Stimulated activated naive CD8-positive, alpha-beta T cell treated with anti-CD3 and anti-CD28 coated beads, Interleukin-15, Interleukin-2, amounts not matched to agents 100 ng/mL and 50 ng/mL, for 24 hours (primary cell): ENCODE results near the gene FRMD1.

Source experiments
- H3K27ac Mint-ChIP-seq: one replicate; pipeline ENCODE4 v1.8.0; 2021; ENCODE audit warnings: mild to moderate bottlenecking, mixed read lengths
- H3K27me3 Mint-ChIP-seq: one replicate; pipeline ENCODE4 v1.8.0; 2021; ENCODE audit warnings: mixed read lengths
- H3K36me3 Mint-ChIP-seq: one replicate; pipeline ENCODE4 v1.8.0; 2021; ENCODE audit warnings: low read depth, mixed read lengths
- H3K4me1 Mint-ChIP-seq: one replicate; pipeline ENCODE4 v1.8.0; 2021; ENCODE audit warnings: low read depth, mixed read lengths
- H3K4me3 Mint-ChIP-seq: one replicate; pipeline ENCODE4 v1.8.0; 2021; ENCODE audit warnings: mild to moderate bottlenecking, mixed read lengths
- H3K9me3 Mint-ChIP-seq: one replicate; pipeline ENCODE4 v1.8.0; 2021; ENCODE audit warnings: mixed read lengths

Gene FRMD1

GRCh38 chr6:168030218-168030746 lies 48.7 kb downstream of the FRMD1 start:
- H3K4me1 Mint-ChIP-seq: no peaks in the 10 kb centered on the region

DNA sequence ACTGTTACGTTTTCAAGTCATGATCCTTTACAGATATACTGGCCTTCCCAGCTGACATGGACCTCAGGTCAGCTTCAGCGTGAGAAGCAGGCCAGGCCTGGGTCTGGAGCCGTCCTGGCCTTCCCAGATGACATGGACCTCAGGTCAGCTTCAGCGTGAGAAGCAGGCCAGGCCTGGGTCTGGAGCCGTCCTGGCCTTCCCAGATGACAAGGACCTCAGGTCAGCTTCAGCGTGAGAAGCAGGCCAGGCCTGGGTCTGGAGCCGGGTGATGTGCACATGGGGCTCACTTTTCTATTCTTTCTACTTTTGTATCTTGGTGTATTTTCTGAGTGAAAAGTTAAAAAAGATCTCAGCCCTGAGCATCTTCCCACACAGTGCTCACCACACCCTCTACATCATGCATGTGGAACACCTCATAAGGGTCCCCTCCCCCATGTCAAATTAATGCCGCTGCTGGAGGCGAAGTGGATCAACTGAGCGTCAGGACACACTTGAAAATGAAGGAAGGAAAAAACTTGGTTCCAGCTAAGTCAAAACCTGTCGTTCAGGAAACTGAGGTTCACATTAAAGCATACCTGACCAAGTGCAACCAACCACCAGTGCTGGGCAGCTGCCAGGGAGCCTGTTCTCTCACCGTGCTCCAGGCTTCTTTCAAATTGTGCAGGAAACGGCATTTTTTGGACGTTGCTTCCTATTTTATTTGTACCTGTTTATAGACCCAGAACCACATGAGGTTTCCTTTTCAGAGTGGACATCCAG lies 49.4 kb downstream of the FRMD1 start:
- Mint-ChIP-seq H3K27me3 (peaks cover 24% of the 10 kb centered on the region), H3K4me3 (no peak overlapping the region), H3K9me3 (no peaks in the 10 kb centered on the region), H3K4me1 (no peaks in the 10 kb centered on the region), H3K27ac (no peak overlapping the region), H3K36me3 (no peaks in the 10 kb centered on the region)

More at GRCh38 chr6:168030218-168030746, 48.7 kb downstream of the FRMD1 start:
- no peak overlapping the region for H3K4me3 Mint-ChIP-seq
- H3K27me3 Mint-ChIP-seq: peaks cover 30% of the 10 kb centered on the region
- no peaks in the 10 kb centered on the region for H3K36me3 Mint-ChIP-seq
- H3K9me3 Mint-ChIP-seq: no peaks in the 10 kb centered on the region
- H3K27ac Mint-ChIP-seq: no peak overlapping the region

DNA sequence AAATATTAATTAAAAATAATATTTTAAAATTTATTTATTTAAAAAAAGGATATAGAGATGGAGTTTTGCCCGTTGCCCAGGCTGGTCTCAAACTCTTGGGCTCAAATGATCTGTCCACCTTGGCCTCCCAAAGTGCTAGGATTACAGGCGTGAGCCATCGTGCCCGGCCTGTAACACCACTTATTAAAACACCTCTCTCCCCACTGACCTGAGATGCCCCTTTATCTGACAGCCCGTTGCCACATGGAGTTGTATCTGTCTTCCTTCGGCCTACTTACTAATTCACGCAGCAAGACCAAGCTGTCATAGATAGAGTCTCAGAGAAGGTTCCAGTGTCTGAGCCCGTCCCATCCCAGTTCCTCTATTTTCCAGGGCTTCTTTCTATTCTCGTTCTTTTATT lies 50.8 kb downstream of the FRMD1 start:
- H3K4me3 Mint-ChIP-seq: no peak overlapping the region
- peaks cover 14% of the 10 kb centered on the region for H3K27me3 Mint-ChIP-seq
- H3K4me1 Mint-ChIP-seq: no peaks in the 10 kb centered on the region

GRCh38 chr6:168027521-168027920 lies 51.5 kb downstream of the FRMD1 start:
- Mint-ChIP-seq H3K9me3 (no peaks in the 10 kb centered on the region), H3K27ac (no peak overlapping the region), H3K4me1 (no peaks in the 10 kb centered on the region), H3K4me3 (no peak overlapping the region), H3K27me3 (peaks cover 14% of the 10 kb centered on the region), H3K36me3 (no peaks in the 10 kb centered on the region)

More for the DNA sequence above, 50.8 kb downstream of the FRMD1 start:
- Mint-ChIP-seq H3K27ac (no peak overlapping the region), H3K36me3 (no peaks in the 10 kb centered on the region), H3K9me3 (no peaks in the 10 kb centered on the region)

GRCh38 chr6:168026925-168027324 lies 52.1 kb downstream of the FRMD1 start:
- Mint-ChIP-seq H3K4me1 (no peaks in the 10 kb centered on the region), H3K9me3 (no peaks in the 10 kb centered on the region), H3K27me3 (peaks cover 14% of the 10 kb centered on the region), H3K4me3 (no peak overlapping the region), H3K27ac (no peak overlapping the region), H3K36me3 (no peaks in the 10 kb centered on the region)

DNA sequence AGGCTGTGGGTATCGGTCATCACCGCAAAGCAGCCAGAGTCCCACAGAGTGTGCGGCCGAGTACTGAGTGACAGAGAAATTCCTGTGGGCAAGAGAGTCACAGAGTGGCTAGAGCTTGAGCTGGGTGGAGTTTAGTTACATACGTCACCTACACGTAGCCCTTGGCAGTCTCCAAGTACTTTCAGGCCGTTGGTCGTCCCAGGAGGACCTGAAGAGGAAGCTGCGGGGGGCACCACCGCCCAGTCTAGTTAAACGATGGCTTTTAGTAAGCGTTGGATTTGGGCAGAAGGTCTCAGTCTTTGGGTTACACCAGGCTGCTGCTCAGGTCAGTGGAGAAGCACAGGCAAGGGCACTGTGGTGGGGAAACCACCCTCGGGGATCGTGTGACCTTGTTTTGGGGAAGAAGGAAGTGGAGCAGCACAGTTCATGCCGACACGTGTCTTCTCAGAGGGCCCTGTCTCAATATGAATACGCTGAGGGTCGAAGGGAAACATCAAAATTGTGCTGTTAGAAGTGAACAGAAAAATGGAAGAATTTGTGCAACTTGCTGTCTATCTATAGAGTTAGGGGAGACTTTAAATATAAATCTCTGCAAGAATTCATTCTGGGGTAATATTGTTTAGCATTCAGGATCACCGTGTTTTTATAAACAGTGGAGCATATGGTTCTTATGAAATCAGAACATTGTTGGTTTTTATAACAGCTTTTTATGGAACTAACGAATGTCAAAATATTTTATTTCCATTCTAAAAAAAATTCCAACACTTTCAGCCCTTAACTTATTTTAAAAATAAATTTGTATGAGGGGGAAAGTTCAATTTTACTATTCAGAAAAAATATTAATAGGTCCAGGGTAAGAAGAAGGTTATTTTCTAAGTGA lies 52.9 kb downstream of the FRMD1 start:
- no peaks in the 10 kb centered on the region for H3K9me3 Mint-ChIP-seq

DNA sequence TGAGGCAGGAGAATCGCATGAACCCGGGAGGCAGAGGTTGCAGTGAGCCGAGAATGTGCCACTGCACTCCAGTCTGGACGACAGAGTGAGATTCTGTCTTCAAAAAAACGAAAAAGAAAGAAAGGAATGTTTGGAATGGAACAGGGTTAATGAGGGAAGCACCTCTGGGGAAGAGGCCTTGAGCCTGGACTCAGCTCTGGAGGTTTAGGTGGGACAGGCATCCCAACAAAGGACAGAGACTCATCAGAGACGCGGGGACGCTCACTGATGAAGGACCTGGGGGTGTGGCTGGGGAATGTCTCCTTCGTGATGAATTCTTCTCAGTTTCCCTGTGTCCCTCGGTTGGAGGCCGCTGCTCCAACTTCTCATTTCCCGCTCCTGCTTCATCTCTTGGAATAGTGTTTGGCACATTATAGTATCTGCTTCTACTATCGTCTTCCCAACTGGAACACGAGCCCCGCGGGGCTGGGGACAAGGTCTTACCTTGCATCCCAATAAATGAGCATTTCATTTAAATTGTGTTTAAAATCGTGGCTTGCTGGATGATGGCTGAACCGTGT lies 54.0 kb downstream of the FRMD1 start:
- H3K27ac Mint-ChIP-seq: no peak overlapping the region
- no peak overlapping the region for H3K4me3 Mint-ChIP-seq
- H3K27me3 Mint-ChIP-seq: peaks cover 8% of the 10 kb centered on the region
- H3K36me3 Mint-ChIP-seq: no peaks in the 10 kb centered on the region
- peaks cover 2% of the 10 kb centered on the region for H3K9me3 Mint-ChIP-seq
- no peaks in the 10 kb centered on the region for H3K4me1 Mint-ChIP-seq

More for the DNA sequence above, 52.9 kb downstream of the FRMD1 start:
- Mint-ChIP-seq H3K36me3 (no peaks in the 10 kb centered on the region), H3K27me3 (peaks cover 8% of the 10 kb centered on the region), H3K4me3 (no peak overlapping the region), H3K27ac (no peak overlapping the region), H3K4me1 (no peaks in the 10 kb centered on the region)

DNA sequence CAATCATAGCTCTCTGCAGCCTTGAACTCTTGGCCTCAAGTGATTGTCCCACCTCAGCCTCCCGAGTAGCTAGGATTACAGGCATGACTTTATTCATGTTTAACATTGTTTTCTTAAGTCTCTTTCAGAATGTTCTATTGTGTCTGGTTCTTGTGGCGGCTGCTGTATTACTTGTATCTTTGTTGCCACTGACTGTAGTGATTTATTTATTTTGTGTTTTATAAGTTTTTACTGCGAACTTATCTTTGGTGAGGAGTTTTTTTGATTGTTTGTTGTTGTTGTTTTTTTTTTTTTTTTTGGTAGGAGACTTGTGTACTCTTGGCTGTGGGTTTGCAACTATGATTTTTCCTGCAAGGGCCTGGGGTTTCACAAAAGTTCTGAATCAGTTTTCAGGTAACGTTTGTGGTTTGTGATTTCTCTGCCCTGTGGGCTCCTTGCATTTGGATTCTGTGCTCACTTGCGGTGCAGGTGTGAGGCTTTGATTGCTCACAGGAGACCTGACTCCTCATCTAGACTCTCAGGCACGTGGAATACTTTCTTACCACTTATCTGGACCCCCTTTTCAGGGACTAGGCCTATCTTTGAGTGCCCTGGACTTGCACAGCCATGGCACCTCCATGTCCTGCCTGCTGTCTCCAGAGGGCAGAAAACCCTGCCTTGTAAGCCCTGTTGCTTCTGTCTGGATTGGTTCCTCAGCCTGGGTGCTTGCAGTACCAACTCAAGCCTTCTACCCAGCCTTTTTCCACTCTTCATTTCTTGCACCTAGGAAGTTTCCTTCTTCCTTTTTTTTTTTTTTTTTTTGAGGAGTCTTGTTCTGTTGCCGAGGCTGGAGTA lies 56.3 kb downstream of the FRMD1 start:
- Mint-ChIP-seq H3K4me1 (no peaks in the 10 kb centered on the region), H3K9me3 (peaks cover 8% of the 10 kb centered on the region), H3K36me3 (no peaks in the 10 kb centered on the region), H3K27ac (no peak overlapping the region), H3K4me3 (no peak overlapping the region), H3K27me3 (peaks cover 8% of the 10 kb centered on the region)

DNA sequence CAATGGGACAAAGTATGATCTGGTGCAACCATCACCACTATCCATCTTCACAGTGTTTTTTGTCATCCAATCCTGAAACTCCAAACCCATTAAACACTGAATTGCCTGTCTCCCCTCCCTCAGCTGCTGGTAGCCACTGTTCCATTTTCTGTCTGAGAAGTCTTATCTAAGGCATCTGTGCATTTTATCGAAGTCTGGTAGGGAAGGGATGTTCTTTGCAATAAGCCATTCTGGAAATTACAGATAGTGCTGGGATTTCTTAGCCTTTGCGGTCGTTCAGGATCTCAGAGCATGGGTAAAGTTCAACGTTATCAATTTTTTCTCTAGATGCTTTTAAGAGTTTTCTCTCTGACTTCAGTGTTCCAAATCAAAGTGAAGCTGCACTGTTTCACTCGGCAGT lies 57.4 kb downstream of the FRMD1 start:
- Mint-ChIP-seq H3K4me3 (no peak overlapping the region), H3K27ac (no peak overlapping the region), H3K9me3 (peaks cover 8% of the 10 kb centered on the region), H3K36me3 (no peaks in the 10 kb centered on the region), H3K4me1 (no peaks in the 10 kb centered on the region), H3K27me3 (peaks cover 5% of the 10 kb centered on the region)

DNA sequence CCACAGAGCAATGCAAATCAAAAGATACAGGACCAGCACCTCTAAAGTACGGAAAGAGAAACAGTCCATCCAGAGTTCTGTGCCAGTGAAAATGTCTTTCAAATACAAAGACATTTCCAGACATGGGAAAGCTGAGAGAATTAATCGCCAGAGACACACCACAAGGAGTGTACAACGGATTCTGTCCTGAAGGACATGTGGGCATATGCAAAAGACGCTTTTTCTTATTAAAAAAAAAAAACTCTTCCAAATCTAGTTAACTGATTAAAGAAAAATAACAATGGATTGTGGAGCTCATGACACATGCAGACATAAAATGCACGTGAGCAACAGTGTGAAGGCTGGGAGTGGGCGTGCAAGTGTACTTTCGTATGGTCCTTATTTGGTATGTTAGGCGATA lies 58.8 kb downstream of the FRMD1 start:
- Mint-ChIP-seq H3K4me3 (no peak overlapping the region), H3K27ac (no peak overlapping the region), H3K9me3 (peaks cover 12% of the 10 kb centered on the region), H3K4me1 (no peaks in the 10 kb centered on the region), H3K27me3 (no peaks in the 10 kb centered on the region), H3K36me3 (no peaks in the 10 kb centered on the region)

DNA sequence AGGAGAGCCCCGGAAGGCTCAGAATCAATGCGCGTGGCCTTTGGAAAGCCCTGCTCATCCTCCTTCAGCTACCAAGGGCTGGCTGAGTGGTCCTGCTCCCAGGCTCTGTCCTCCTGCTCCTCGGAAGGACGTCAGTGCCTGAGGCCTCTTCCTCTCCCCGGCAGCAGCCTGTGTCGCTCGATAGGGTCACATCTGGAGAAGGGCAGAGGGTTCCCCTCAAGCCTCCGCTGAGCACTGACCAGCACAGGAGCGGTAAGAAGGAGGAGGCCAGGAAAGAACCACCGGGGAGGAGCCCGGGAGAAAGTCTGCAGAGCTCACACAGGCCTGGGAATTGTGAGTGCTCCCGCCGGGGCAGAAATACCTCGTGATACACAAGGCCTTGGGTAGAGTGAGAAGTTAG lies 60.3 kb downstream of the FRMD1 start:
- Mint-ChIP-seq H3K9me3 (peaks cover 12% of the 10 kb centered on the region), H3K27me3 (peaks cover 3% of the 10 kb centered on the region), H3K4me1 (no peaks in the 10 kb centered on the region), H3K27ac (no peak overlapping the region), H3K36me3 (no peaks in the 10 kb centered on the region), H3K4me3 (no peak overlapping the region)

GRCh38 chr6:168017629-168018028 lies 61.4 kb downstream of the FRMD1 start:
- H3K27me3 Mint-ChIP-seq: peaks cover 3% of the 10 kb centered on the region
- H3K27ac Mint-ChIP-seq: no peak overlapping the region
- H3K9me3 Mint-ChIP-seq: peaks cover 12% of the 10 kb centered on the region
- no peaks in the 10 kb centered on the region for H3K4me1 Mint-ChIP-seq
- no peaks in the 10 kb centered on the region for H3K36me3 Mint-ChIP-seq
- H3K4me3 Mint-ChIP-seq: no peak overlapping the region

- Mint-ChIP-seq H3K9me3 (peaks cover 15% of the 10 kb centered on the region), H3K4me1 (no peaks in the 10 kb centered on the region), H3K36me3 (no peaks in the 10 kb centered on the region), H3K27ac (no peak overlapping the region), H3K4me3 (no peak overlapping the region), H3K27me3 (peaks cover 3% of the 10 kb centered on the region)
Observed at GRCh38 chr6:168016721-168017525, 62.1 kb downstream of the FRMD1 start.
